Liver (tissue), 9 donors: ENCODE results near the gene ALG1. TPM values are rescaled to one million over a fixed set of nuclear protein-coding genes. Genes with fewer than 3 reads are reported as not detected.
"Not testable (repeated sequence)": the region's sequence is repeated elsewhere in the genome, so short reads cannot be mapped to it uniquely, and the experiment has no call there.

ENCODE experiments used
- DNase-seq: peaks from one replicate; pipeline ENCODE4 v3.0.0-alpha.2; 2017; ENCODE audit warnings: low spot score
- H3K27ac ChIP-seq, 2 donors: one replicate each; pipeline ENCODE4 v1.7.0; 2013; ENCODE audit warnings: inconsistent platforms in 2 of 2, low read length in 2 of 2, control low read depth in 1 of 2, low read depth in 1 of 2, mild to moderate bottlenecking in 1 of 2
- H3K27me3 ChIP-seq, 4 donors: one replicate each; pipeline versions ENCODE4 v1.6.1 to v1.7.0; 2013; ENCODE audit warnings: low read length in 3 of 4, inconsistent platforms in 1 of 4, mild to moderate bottlenecking in 1 of 4, moderate library complexity in 1 of 4; ENCODE audit not compliant: control insufficient read depth in 4 of 4, insufficient read depth in 4 of 4
- H3K36me3 ChIP-seq, 4 donors: one replicate each; pipeline versions ENCODE4 v1.6.1 to v1.7.0; 2013; ENCODE audit warnings: low read length in 3 of 4, mild to moderate bottlenecking in 3 of 4, low read depth in 1 of 4, moderate library complexity in 1 of 4; ENCODE audit not compliant: control insufficient read depth in 4 of 4, insufficient read depth in 3 of 4
- H3K4me1 ChIP-seq, 4 donors: one replicate each; pipeline versions ENCODE4 v1.6.1 to v1.7.0; 2013; ENCODE audit warnings: low read length in 3 of 4, mild to moderate bottlenecking in 3 of 4, moderate library complexity in 1 of 4; ENCODE audit not compliant: control insufficient read depth in 4 of 4, insufficient read depth in 4 of 4
- H3K4me3 ChIP-seq, 3 donors: one replicate each; pipeline versions ENCODE4 v1.6.1 to v1.7.0; 2013; ENCODE audit warnings: low read length in 3 of 3, control low read depth in 1 of 3, low read depth in 1 of 3, mild to moderate bottlenecking in 1 of 3
- H3K9ac ChIP-seq, 2 donors: one replicate each; pipeline ENCODE4 v1.7.0; 2013; ENCODE audit warnings: low read length in 2 of 2, mild to moderate bottlenecking in 2 of 2, moderate library complexity in 2 of 2, control low read depth in 1 of 2, low read depth in 1 of 2
- H3K9me3 ChIP-seq, 4 donors: one replicate each; pipeline versions ENCODE4 v1.6.1 to v1.7.0; 2013; ENCODE audit warnings: low read length in 3 of 4; ENCODE audit not compliant: control insufficient read depth in 4 of 4
- CTCF ChIP-seq: fragments of 150-350 bp; IDR thresholded peaks from 2 replicates; pipeline ENCODE4 v1.5.1; 2017; ENCODE audit warnings: improper control_type of control experiment, low read depth, low read length; ENCODE audit not compliant: missing input control
- RAD21 ChIP-seq, 2 donors: IDR thresholded peaks; 2 replicates each; pipeline ENCODE4 v1.6.1; 2016; ENCODE audit warnings: antibody characterized with exemption in 2 of 2, mild to moderate bottlenecking in 2 of 2
- WGBS: extraction: QIAGEN DNeasy Blood & Tissue Kit; methylation state at CpG from one replicate; pipeline ENCODE4 v1.1.7; 2013; 5-methylcytosine and 5-hydroxymethylcytosine counted together
- polyA plus RNA-seq, 2 donors: library from polyadenylated mRNA; stranded (reverse) in 1 of 2; unstranded in 1 of 2; fragments of 200-250 nt in 1 of 2; fragments of >200 nt in 1 of 2; fragmentation: Nextera tagmentation in 1 of 2; extraction: Ambion mirVana in 1 of 2; gene quantifications; one replicate each; pipeline versions ENCODE4 v1.2.1 to v1.2.3, GENCODE V29; 2013 to 2015
- total RNA-seq, 2 donors: library from RNA; depleted of rRNA; stranded (reverse); fragments of >200 nt; gene quantifications; one replicate each; pipeline ENCODE4 v1.2.3, GENCODE V29; 2014
- donor health status: healthy.
- donor health status: healthy.
- donor health status: healthy.
- donor health status: healthy.
- donor health status: healthy.

The ALG1 gene
- total and polyA plus RNA-seq, 4 donors = 18.9 to 25.4 (median 20.6) TPM

DNA sequence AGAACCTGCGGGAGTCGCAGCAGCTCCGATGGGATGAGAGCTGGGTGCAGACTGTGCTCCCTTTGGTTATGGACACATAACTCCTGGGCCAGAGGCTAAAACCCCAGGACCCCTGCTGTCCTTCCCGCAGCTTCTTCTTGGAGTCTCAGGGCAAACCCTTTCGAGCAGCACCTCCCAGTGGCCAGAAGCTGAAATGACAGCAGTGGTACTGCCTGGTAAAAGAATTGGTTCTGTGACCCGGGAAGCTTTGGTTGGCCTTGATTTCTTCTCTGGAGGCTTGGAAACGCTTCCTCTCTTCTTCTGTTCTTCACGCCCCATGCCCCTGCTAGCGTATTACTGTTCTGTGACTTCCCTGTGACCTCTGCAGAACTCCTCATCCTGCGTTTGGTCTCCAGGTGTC lies 13.2 kb downstream of the ALG1 start:
- not testable (repeated sequence) for H3K4me3 ChIP-seq, H3K27me3 ChIP-seq
- DNase-seq = peak; percentile 63

DNA sequence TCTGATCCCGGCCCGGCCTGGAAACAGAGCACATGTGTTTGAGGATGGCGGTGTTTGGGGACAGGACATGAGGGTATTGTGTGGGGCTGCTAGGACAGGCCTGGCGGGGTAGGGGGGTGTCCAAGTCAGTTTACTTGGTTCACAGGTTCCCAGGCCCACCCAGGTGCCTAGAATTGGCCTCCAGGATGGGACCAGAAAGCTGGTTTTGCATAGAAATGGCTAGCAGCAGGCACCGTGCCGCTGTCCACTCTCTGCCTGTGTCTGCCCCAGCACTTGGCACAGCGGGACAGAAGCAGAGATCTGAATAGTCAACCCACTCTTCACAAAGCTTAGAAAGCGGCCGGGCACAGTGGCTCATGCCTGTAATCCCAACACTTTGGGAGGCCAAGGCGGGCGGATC lies 14.1 kb downstream of the ALG1 start:
- DNase-seq, H3K4me1 ChIP-seq, H3K9me3 ChIP-seq, H3K27ac ChIP-seq, H3K9ac ChIP-seq, H3K27me3 ChIP-seq, H3K4me3 ChIP-seq: not testable (repeated sequence)
- H3K36me3 ChIP-seq = peaks cover 3 to 21% (median 4%) of the 10 kb centered on the region in 4 donors
- WGBS = 93% methylated on average over 11 of the region's 11 CpGs

More for the DNA sequence above, 13.2 kb downstream of the ALG1 start:
- TF ChIP-seq RAD21 (IDR thresholded peaks at IDR 0.05) (peak; percentile 51 to 67), CTCF (peak; percentile 47)
- WGBS = 77% methylated on average over 10 of the region's 10 CpGs
- H3K4me1 ChIP-seq, H3K9ac ChIP-seq, H3K27ac ChIP-seq, H3K9me3 ChIP-seq: not testable (repeated sequence)
- peaks cover 2 to 18% (median 4%) of the 10 kb centered on the region in 4 donors for H3K36me3 ChIP-seq

GRCh38 chr16:5088086-5088790 lies 16.6 kb downstream of the ALG1 start:
- H3K9ac ChIP-seq, H3K27me3 ChIP-seq, H3K9me3 ChIP-seq, H3K4me3 ChIP-seq, H3K27ac ChIP-seq, DNase-seq, H3K4me1 ChIP-seq: not testable (repeated sequence)
- 93% methylated on average over 18 of the region's 18 CpGs for WGBS
- H3K36me3 ChIP-seq = peaks cover 3 to 15% (median 4%) of the 10 kb centered on the region in 4 donors

- not testable (repeated sequence) for H3K4me3 ChIP-seq, DNase-seq, H3K9me3 ChIP-seq, H3K4me1 ChIP-seq, H3K27ac ChIP-seq, H3K9ac ChIP-seq, H3K27me3 ChIP-seq
- H3K36me3 ChIP-seq = peaks cover 3 to 15% (median 4%) of the 10 kb centered on the region in 4 donors
- 94% methylated on average over 17 of the region's 17 CpGs for WGBS
Measured at GRCh38 chr16:5088936-5089335, 17.3 kb downstream of the ALG1 start.

GRCh38 chr16:5089911-5090555 lies 18.4 kb downstream of the ALG1 start:
- DNase-seq, H3K27me3 ChIP-seq, H3K4me3 ChIP-seq, H3K9me3 ChIP-seq, H3K9ac ChIP-seq, H3K27ac ChIP-seq, H3K4me1 ChIP-seq: not testable (repeated sequence)
- WGBS = 93% methylated on average over 26 of the region's 26 CpGs
- H3K36me3 ChIP-seq = peaks cover 3 to 12% (median 4%) of the 10 kb centered on the region in 4 donors

DNA sequence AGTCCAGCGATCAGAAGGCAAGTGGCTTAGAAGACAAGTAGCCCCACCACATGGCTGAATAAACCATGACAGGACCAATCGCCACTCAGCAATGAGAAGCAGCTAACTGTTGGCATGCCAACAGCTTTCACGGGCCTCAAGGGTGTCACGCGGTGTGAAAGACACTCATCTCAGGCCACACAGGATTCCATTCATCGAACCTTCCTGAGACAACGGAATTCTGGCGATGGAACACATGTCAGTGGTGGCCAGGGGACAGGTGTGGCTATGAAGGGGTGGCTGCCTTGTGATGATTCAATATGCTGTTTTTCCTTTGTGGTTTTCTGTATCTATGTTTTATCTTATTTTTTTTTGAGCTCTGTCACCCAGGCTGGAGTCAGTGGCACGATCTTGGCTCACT lies 18.9 kb downstream of the ALG1 start:
- peaks cover 3 to 10% (median 5%) of the 10 kb centered on the region in 4 donors for H3K36me3 ChIP-seq
- not testable (repeated sequence) for H3K9me3 ChIP-seq, H3K27me3 ChIP-seq, DNase-seq, H3K4me1 ChIP-seq, H3K9ac ChIP-seq, H3K27ac ChIP-seq, H3K4me3 ChIP-seq
- 93% methylated on average over 9 of the region's 9 CpGs for WGBS

- not testable (repeated sequence) for H3K9me3 ChIP-seq, H3K9ac ChIP-seq, H3K36me3 ChIP-seq, H3K4me1 ChIP-seq, H3K27me3 ChIP-seq, DNase-seq, H3K27ac ChIP-seq, H3K4me3 ChIP-seq
- 95% methylated on average over 9 of the region's 9 CpGs for whole genome bisulfite sequencing
Measured at GRCh38 chr16:5093081-5093480, 21.4 kb downstream of the ALG1 start.
